AG04449 (cell line): ENCODE results near the gene KIF19.

ENCODE experiments used
- CTCF ChIA-PET: fragments of 350-600 bp; formaldehyde crosslinking; extraction: SDS; loops from one replicate; lab custom pipeline; 2021; ENCODE audit warnings: antibody characterized with exemption; lab: Yijun Ruan, JAX
- POLR2A ChIA-PET: fragments of 400-600, 350-600 bp; formaldehyde crosslinking; extraction: SDS; loops from one replicate; lab custom pipeline; 2020; ENCODE audit warnings: antibody characterized with exemption, inconsistent platforms; lab: Yijun Ruan, JAX
- DNase-seq: peaks from one replicate; pipeline ENCODE4 v3.0.0-alpha.2; 2010; ENCODE audit warnings: low read depth, low spot score
- H3K4me3 ChIP-seq: 2 replicates; pipeline ENCODE4 v1.5.1; 2011; ENCODE audit warnings: low read depth, mild to moderate bottlenecking, control low read depth, low read length
- TF ChIP-seq, protein P1 (sequence below): IDR thresholded peaks from one replicate; pipeline ENCODE4 v1.5.1; 2011; ENCODE audit warnings: mild to moderate bottlenecking, moderate library complexity, low read length, control low read depth, inconsistent platforms; ENCODE audit not compliant: insufficient read depth; ENCODE audit errors: missing control alignments

Gene KIF19

DNA sequence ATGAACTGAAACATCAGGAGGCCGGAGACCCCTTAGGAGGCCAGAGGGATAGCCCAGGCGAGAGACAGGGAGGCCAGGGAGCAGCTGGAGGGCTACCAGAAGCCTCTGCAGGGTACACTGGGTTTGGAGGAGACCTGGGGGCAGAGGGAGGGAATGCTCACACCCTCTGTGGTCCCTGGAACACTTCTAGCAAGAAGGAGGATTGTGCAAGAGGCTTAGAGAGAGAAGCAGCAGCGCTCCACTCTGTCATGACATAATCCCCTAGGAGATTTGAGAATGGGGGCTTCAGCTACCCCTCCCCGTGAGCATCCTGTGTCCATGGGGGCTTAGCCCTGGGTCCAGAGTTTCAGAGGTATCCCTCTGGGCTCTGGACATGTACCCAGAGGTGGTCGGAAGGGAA lies 57.1 kb downstream of the KIF19 start:
- no peak overlapping the region for H3K4me3 ChIP-seq
- TF ChIP-seq, protein P1, sequence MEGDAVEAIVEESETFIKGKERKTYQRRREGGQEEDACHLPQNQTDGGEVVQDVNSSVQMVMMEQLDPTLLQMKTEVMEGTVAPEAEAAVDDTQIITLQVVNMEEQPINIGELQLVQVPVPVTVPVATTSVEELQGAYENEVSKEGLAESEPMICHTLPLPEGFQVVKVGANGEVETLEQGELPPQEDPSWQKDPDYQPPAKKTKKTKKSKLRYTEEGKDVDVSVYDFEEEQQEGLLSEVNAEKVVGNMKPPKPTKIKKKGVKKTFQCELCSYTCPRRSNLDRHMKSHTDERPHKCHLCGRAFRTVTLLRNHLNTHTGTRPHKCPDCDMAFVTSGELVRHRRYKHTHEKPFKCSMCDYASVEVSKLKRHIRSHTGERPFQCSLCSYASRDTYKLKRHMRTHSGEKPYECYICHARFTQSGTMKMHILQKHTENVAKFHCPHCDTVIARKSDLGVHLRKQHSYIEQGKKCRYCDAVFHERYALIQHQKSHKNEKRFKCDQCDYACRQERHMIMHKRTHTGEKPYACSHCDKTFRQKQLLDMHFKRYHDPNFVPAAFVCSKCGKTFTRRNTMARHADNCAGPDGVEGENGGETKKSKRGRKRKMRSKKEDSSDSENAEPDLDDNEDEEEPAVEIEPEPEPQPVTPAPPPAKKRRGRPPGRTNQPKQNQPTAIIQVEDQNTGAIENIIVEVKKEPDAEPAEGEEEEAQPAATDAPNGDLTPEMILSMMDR, result no peak
- ChIA-PET POLR2A (no interaction called here), CTCF (no interaction called here)
- no peak for DNase-seq

DNA sequence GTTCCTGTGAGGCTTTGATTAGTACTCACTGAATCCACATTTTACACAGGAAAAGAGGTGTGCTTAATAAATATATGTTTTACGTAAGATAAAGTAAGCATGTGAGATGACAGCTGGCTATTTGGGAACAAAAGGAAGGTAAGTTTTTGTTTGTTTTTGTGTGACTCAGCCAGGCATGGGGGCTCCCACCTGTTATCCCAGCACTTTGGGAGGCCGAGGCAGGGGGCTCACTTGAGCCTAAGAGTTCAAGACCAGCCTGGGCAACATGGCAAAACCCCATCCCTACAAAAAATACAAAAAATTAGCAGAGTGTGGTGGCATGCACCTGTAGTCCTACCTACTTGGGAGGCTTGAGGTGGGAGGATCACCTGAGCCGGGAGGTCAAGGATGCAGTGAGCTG lies 59.2 kb downstream of the KIF19 start:
- ChIA-PET POLR2A (no interaction called here), CTCF (no interaction called here)
- DNase-seq, result no peak
- no peak overlapping the region for H3K4me3 ChIP-seq
- TF ChIP-seq, protein P1, result no peak

GRCh38 chr17:74386386-74386785 lies 60.4 kb downstream of the KIF19 start:
- ChIA-PET CTCF (no interaction called here), POLR2A (no interaction called here)
- TF ChIP-seq, protein P1, result no peak
- H3K4me3 ChIP-seq, result no peak overlapping the region
- DNase-seq, result no peak

GRCh38 chr17:74387365-74388218 lies 61.6 kb downstream of the KIF19 start:
- TF ChIP-seq, protein P1, result no peak
- DNase-seq, result no peak
- CTCF ChIA-PET, result interaction anchor here (1.9 kb wide), 1 partner anchor 70 kb away, joined by 5 read pairs; no protein-coding TSS in a partner anchor
- H3K4me3 ChIP-seq, result no peak overlapping the region
- POLR2A ChIA-PET, result no interaction called here

- TF ChIP-seq, protein P1, result no peak
- POLR2A ChIA-PET, result no interaction called here
- CTCF ChIA-PET, result interaction anchor here (0.7 to 1.9 kb wide), 3 partner anchors 21 to 68 kb away, joined by 4 to 5 read pairs (median 4); partner anchors contain the start of gene GPR142
- H3K4me3 ChIP-seq, result no peak overlapping the region
- DNase-seq, result no peak
Observed at GRCh38 chr17:74389084-74389753, 63.2 kb downstream of the KIF19 start.
